HG03378 (cell line): Measurements from ENCODE around the gene DISC1.

Experiments
- ATAC-seq: cut with Tn5 transposase; IDR thresholded peaks from one replicate; pipeline ENCODE4 v1.9.1; 2021; ENCODE audit warnings: mild to moderate bottlenecking, moderate library complexity; ENCODE audit not compliant: unreplicated experiment

DISC1 gene

DNA sequence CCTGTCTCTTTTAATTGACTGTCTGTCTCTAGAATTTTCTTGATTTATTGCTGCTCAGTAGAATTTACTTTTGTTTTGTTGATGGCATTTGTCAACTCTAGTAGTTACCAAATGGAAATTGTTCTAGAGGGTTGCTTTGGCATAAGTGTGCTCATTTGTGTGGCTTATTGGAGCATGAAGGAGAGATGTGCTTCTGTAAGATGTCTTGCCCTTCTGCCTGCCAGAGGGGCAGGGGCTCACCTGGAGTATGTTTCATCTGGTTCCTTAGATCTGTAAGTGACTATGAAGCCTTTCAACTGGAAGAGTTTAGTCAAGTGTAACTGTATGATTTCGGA lies 345.5 kb downstream of the DISC1 start:
- ATAC-seq = no peak

DNA sequence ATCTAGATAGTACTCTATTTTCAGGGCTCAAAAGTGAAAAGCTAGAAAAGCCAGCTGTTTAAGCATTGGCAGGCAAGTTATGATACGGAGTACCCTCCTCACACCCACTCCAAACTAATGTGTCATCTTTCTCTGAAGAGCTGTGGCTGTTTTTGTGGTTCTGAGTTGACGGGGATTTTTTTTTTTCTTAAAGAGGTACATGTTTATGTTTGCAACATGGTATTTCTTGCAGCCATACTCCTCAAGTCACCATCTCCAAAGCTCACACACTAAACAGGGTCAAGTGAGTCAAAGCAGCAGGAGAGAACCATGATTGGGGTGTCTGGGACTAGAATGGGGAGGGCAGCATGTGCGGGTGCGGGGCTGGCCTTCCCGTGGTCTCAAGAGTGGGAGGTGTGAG lies 347.2 kb downstream of the DISC1 start:
- no peak for ATAC-seq

GRCh38 chr1:231976231-231976630 lies 349.6 kb downstream of the DISC1 start:
- no peak for ATAC-seq

- ATAC-seq = no peak
Measured at GRCh38 chr1:231981675-231982074, 355.1 kb downstream of the DISC1 start.

DNA sequence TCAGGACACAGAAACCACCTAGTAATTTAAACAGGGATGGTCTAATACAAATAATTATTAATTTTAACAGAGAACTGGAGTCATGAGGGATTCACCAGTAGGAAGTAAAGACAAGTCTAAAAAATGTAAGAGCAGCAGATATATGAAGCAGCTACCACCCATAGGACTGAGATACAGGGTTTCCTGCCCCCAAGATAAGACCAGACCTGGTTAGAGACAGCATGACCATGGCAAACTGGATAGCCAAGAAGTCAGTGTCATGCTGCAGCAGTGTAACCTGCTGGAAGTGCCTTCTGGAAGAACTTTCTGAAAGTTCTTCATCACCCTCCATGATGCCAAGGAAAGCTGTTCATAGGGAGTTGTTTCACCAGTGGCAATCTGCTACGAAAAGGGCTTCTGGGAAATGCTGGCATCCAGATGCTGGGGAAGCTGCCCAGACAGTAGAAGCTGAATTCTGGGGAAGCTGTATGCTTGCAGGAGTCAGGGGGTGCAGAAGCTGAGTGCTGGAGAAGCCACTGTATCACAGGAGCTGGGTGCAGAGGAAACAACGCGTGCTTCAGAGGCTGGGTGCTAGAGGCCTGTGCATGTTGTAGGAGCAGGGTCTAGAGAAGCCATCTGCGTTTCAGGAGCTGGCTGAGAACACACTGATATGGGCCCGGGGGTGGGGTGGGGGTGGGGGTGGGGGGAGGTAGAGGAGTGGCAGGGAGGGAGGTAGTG lies 356.4 kb downstream of the DISC1 start:
- ATAC-seq = no peak

DNA sequence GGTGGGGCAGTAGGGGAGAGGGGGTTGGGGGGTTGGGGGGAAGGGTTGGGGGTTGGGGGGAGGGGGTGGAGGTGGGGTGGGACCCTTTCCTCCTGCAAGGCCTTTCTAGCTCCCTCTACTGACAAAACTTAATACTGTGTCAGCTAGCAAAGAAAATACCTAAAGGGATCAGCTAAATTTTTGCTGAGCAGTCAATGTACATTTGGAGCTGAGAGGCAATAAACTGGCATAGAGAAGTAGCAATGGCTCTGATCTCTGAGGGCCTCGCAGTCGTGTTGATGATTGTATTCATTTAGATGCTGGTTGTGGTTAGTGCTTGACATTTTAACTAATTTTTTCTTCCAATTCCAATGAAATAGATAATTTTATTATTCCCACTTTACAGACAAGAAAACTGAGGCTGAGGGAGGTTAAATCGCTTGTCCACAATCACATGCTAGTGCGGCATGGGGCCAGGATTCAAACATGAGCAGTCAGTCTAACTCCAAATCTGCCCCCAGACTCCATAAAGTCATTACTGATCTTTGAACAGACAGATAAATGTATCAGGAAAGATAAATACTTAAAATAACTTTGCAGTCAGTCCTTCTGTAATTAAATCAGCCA lies 357.1 kb downstream of the DISC1 start:
- ATAC-seq = no peak

GRCh38 chr1:231985296-231986023 lies 358.9 kb downstream of the DISC1 start:
- ATAC-seq = no peak

GRCh38 chr1:231986631-231987336 lies 360.2 kb downstream of the DISC1 start:
- ATAC-seq = no peak

DNA sequence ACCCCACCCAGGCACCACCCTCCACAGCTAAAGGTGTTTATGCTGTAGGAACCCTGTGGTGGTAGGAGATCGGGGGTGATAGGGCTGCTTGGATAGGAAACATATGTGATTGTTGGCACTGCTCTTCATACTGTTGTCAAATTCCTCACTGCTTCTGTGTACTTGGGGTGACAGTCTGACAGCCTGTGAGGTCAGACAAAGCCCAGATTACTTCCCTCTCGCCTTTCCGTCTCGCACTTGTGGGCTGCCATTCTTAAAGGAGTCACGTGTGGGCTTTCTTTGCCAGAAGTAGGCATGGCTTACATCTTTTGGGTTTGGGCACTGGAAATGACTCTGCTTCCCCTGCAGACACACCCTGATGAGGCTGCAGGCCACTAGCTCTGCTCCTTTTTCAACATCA lies 363.8 kb downstream of the DISC1 start:
- ATAC-seq = no peak

DNA sequence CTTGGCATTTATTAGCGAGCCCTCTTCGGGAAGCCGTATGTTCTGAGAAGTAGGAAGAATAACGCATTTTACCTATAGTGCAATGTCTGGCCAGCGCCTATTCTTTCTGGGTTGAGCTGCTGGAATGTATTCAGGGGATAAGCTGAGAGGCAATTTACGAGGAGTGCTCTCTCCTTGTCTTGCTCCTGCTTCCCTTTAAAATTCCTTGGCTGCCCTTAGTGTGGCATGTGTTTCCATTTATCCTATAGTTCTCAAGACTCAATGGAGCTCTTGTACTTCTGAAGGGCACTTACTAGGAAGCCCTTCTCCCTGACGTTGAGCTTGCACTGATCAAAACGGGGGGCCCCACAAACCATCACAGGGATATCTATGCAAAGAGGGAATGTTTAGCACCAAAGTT lies 364.6 kb downstream of the DISC1 start:
- no peak for ATAC-seq

- no peak for ATAC-seq
Measured at GRCh38 chr1:231993968-231994455, 367.4 kb downstream of the DISC1 start.

GRCh38 chr1:231998791-231999190 lies 372.2 kb downstream of the DISC1 start:
- ATAC-seq = no peak

GRCh38 chr1:232005300-232005699 lies 378.7 kb downstream of the DISC1 start:
- ATAC-seq = no peak

GRCh38 chr1:232009741-232010140 lies 383.2 kb downstream of the DISC1 start:
- no peak for ATAC-seq

DNA sequence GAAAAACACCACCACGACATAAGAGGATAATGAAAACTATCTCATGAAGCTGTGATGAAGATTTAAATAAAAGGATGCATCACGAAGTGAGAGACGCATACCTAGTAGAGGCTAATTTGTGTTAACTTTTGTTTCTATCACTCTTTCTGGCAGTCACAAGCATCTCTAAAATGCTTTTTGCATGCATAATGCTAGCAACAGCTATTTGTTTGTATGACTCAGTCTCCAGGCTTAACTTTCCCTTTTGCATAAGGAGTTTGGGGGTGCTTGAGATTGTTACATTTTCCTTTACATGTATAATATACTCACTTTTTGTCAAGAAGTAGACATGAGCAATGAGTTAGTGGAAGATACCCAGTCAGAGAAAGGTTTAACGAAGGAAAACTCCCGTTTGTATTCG lies 385.4 kb downstream of the DISC1 start:
- no peak for ATAC-seq

- ATAC-seq = no peak
Measured at GRCh38 chr1:232012773-232013386, 386.3 kb downstream of the DISC1 start.

DNA sequence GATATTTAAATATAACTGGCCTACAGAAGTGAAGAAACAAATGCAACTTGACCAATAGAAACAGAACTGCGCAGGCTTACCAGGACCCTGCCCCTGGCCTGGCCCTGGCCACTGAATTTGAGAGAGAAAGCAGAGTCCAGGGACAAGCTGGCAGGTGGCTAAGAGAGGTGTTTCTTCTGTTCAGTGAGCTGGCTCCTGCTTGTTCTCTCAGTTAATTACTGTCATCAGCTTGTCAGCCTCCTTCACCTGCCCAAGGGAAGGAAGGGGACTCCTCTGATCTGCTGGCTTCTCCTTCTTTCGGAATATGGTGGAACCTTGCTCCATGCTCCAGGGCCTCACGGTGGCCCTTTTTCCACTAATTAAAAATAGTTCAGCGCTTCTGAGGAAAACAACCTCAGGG lies 388.4 kb downstream of the DISC1 start:
- no peak for ATAC-seq

GRCh38 chr1:232016616-232017015 lies 390.0 kb downstream of the DISC1 start:
- ATAC-seq = no peak

- no peak for ATAC-seq
Measured at GRCh38 chr1:232017057-232017456, 390.5 kb downstream of the DISC1 start.

- no peak for ATAC-seq
Measured at GRCh38 chr1:232017759-232018158, 391.2 kb downstream of the DISC1 start.
